Natural killer cell (primary cell): ENCODE data around the gene SDR42E2. TPM values are rescaled to one million over a fixed set of nuclear protein-coding genes. Genes with fewer than 3 reads are reported as not detected.

Experiments
- ATAC-seq, 3 donors: fragments of 150-1000 bp in 2 of 3; fragments of 200-7000 bp in 1 of 3; cut with Tn5 transposase; 1 replicate in 1 of 3; 2 replicates in 2 of 3; pipeline ENCODE4 v1.10.0; 2021; ENCODE audit warnings: mild to moderate bottlenecking in 2 of 3, moderate library complexity in 2 of 3
- DNase-seq, 2 donors: peaks; one replicate each; pipeline versions ENCODE4 v3.0.0 to v3.0.0-alpha.2; 2013 to 2021; ENCODE audit warnings: mixed read lengths in 1 of 2
- H3K27ac ChIP-seq: one replicate; pipeline ENCODE4 v1.5.1; 2013; ENCODE audit warnings: mild to moderate bottlenecking, low read length
- H3K27me3 ChIP-seq: one replicate; pipeline ENCODE4 v1.6.1; 2013; ENCODE audit warnings: low read length; ENCODE audit not compliant: control insufficient read depth, insufficient read depth
- H3K36me3 ChIP-seq: one replicate; pipeline ENCODE4 v1.6.1; 2013; ENCODE audit warnings: low read length; ENCODE audit not compliant: control insufficient read depth, insufficient read depth
- H3K4me1 ChIP-seq: one replicate; pipeline ENCODE4 v1.6.1; 2013; ENCODE audit warnings: low read length; ENCODE audit not compliant: control insufficient read depth, insufficient read depth
- H3K4me3 ChIP-seq: one replicate; pipeline ENCODE4 v1.5.1; 2013; ENCODE audit warnings: low read length
- H3K9me3 ChIP-seq: one replicate; pipeline ENCODE4 v1.6.1; 2013; ENCODE audit warnings: low read length; ENCODE audit not compliant: control insufficient read depth, insufficient read depth
- H3K27ac Mint-ChIP-seq, 2 donors: one replicate each; pipeline ENCODE4 v1.8.0; 2022; ENCODE audit warnings: mild to moderate bottlenecking in 2 of 2, mixed read lengths in 2 of 2, moderate library complexity in 1 of 2
- H3K27me3 Mint-ChIP-seq, 2 donors: one replicate each; pipeline ENCODE4 v1.8.0; 2022; ENCODE audit warnings: low read depth in 2 of 2, mixed read lengths in 2 of 2
- H3K36me3 Mint-ChIP-seq: one replicate; pipeline ENCODE4 v1.8.0; 2022; ENCODE audit warnings: mixed read lengths
- H3K4me1 Mint-ChIP-seq, 2 donors: one replicate each; pipeline ENCODE4 v1.8.0; 2022; ENCODE audit warnings: mixed read lengths in 2 of 2
- H3K4me3 Mint-ChIP-seq: one replicate; pipeline ENCODE4 v1.8.0; 2022; ENCODE audit warnings: mild to moderate bottlenecking, moderate library complexity, mixed read lengths
- H3K9me3 Mint-ChIP-seq, 2 donors: one replicate each; pipeline ENCODE4 v1.8.0; 2022; ENCODE audit warnings: mixed read lengths in 2 of 2
- WGBS: methylation state at CpG from one replicate; pipeline ENCODE4 v1.1.7; 2013; ENCODE audit warnings: missing lambda C conversion rate; ENCODE audit not compliant: insufficient coverage; 5-methylcytosine and 5-hydroxymethylcytosine counted together
- intact Hi-C: fragments of 100-400 bp; cut with micrococcal nuclease; formaldehyde crosslinking; loops from one replicate; pipeline ENCODE4 v1.14.2; 2022
- total RNA-seq, 4 donors: library from RNA; stranded (reverse); fragments of 120-200 nt in 1 of 4; gene quantifications; one replicate each; pipeline versions ENCODE4 v1.2.3 to v1.2.4, GENCODE V29; 2013 to 2022
- TF ChIP-seq, protein P1 (sequence below): fragments of 200-600 bp; IDR thresholded peaks from one replicate; pipeline ENCODE4 v1.8.0; 2022; ENCODE audit warnings: antibody characterized with exemption

The SDR42E2 gene
- total RNA-seq, 3 donors from 2014 or later (not counting 1 experiment from before 2014, with no cell fraction given): 0.92 to 1.9 (median 0.93) TPM

DNA sequence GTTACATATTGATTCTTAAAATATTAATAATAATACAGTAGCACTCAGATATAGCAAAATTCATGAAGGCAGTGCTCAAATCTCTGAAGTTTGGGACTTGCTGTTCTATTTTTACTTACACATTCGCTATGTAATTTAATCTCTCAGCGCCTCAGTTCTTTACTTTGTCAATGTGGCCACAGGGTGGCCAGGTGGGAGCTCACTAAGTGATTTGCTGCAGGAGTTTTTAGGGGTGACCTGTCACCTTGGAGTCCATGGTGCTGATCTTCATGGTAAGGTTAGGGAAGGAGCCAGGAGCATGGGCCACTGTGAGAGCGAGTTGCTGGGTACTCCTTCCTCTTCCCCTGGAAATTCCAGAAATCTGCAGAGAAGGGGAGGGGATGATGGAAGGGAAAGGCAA is 41.9 kb upstream of the SDR42E2 start:
- H3K27me3 Mint-ChIP-seq: peaks cover 0 to 7% of the 10 kb centered on the region in 2 donors

DNA sequence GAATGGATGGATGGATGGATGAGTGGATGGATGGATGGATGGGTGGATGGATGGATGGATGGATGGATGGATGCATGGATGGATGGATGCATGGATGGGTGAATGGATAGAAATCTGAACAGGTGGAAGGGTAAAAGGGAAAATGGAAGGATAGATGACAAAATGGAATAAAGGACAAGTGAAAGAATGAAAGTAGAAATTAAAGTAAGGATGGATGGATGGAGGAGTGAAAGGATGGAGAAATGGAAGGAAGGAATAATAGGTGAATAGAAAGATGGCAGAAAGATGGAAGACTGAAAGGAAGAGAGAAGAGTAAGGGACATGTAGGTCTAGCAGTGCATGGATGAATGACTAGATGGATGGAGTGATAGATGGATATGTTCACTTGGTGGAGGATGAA is 40.1 kb upstream of the SDR42E2 start:
- Mint-ChIP-seq H3K4me1 (no peaks in the 10 kb centered on the region), H3K9me3 (no peaks in the 10 kb centered on the region), H3K27ac (no peak overlapping the region), H3K27me3 (peaks cover 0 to 7% of the 10 kb centered on the region in 2 donors), H3K36me3 (no peaks in the 10 kb centered on the region), H3K4me3 (no peak overlapping the region)
- intact Hi-C loops: no loop called here
- no peaks in the 10 kb centered on the region for H3K4me1 ChIP-seq
- H3K4me3 ChIP-seq: no peak overlapping the region
- ATAC-seq (no peak), DNase-seq (no peak)
- no peaks in the 10 kb centered on the region for H3K36me3 ChIP-seq
- TF ChIP-seq, protein P1, sequence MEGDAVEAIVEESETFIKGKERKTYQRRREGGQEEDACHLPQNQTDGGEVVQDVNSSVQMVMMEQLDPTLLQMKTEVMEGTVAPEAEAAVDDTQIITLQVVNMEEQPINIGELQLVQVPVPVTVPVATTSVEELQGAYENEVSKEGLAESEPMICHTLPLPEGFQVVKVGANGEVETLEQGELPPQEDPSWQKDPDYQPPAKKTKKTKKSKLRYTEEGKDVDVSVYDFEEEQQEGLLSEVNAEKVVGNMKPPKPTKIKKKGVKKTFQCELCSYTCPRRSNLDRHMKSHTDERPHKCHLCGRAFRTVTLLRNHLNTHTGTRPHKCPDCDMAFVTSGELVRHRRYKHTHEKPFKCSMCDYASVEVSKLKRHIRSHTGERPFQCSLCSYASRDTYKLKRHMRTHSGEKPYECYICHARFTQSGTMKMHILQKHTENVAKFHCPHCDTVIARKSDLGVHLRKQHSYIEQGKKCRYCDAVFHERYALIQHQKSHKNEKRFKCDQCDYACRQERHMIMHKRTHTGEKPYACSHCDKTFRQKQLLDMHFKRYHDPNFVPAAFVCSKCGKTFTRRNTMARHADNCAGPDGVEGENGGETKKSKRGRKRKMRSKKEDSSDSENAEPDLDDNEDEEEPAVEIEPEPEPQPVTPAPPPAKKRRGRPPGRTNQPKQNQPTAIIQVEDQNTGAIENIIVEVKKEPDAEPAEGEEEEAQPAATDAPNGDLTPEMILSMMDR: no peak
- no peaks in the 10 kb centered on the region for H3K9me3 ChIP-seq
- H3K27me3 ChIP-seq: no peaks in the 10 kb centered on the region
- no peak overlapping the region for H3K27ac ChIP-seq

More for the DNA sequence above, 41.9 kb upstream of the SDR42E2 start:
- Histone ChIP-seq H3K36me3 (no peaks in the 10 kb centered on the region), H3K27me3 (no peaks in the 10 kb centered on the region), H3K4me1 (no peaks in the 10 kb centered on the region), H3K27ac (no peak overlapping the region), H3K4me3 (no peak overlapping the region), H3K9me3 (no peaks in the 10 kb centered on the region)
- Mint-ChIP-seq H3K4me1 (no peaks in the 10 kb centered on the region), H3K9me3 (no peaks in the 10 kb centered on the region), H3K36me3 (no peaks in the 10 kb centered on the region), H3K27ac (no peak overlapping the region), H3K4me3 (no peak overlapping the region)
- intact Hi-C loops: no loop called here
- WGBS: 83% methylated on average over 3 of the region's 3 CpGs
- DNase-seq (no peak), ATAC-seq (no peak)
- TF ChIP-seq, protein P1: no peak

DNA sequence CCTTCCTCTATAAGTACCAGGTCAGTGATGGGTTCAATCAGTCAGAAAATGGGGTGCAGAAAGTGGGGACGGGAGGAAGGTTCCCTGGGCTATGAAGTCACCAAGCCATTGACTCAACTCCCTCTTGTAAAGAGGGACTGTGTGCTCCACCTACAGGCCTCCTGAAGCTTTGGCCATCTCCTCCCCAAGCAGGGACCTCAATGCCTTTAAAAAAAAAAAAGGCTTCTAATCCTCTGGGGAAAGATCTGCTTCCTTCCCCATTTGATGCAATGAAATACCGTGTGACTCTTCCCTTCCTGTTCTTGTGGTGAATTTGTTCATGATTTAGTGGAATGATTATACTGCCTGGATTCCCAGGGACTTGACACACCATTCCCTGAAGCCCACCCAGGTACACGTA is 39.2 kb upstream of the SDR42E2 start:
- WGBS: 14% methylated on average over 2 of the region's 3 CpGs
- no peak for DNase-seq
- Histone ChIP-seq H3K36me3 (no peaks in the 10 kb centered on the region), H3K9me3 (no peaks in the 10 kb centered on the region), H3K27me3 (no peaks in the 10 kb centered on the region), H3K4me1 (no peaks in the 10 kb centered on the region), H3K4me3 (no peak overlapping the region), H3K27ac (no peak overlapping the region)
- Mint-ChIP-seq H3K9me3 (peaks cover 0 to 1% of the 10 kb centered on the region in 2 donors), H3K4me3 (no peak overlapping the region), H3K27ac (no peak overlapping the region), H3K4me1 (no peaks in the 10 kb centered on the region), H3K27me3 (peaks cover under 1 to 7% of the 10 kb centered on the region in 2 donors), H3K36me3 (no peaks in the 10 kb centered on the region)
- no peak for ATAC-seq
- TF ChIP-seq, protein P1: no peak
- intact Hi-C loops: no loop called here

DNA sequence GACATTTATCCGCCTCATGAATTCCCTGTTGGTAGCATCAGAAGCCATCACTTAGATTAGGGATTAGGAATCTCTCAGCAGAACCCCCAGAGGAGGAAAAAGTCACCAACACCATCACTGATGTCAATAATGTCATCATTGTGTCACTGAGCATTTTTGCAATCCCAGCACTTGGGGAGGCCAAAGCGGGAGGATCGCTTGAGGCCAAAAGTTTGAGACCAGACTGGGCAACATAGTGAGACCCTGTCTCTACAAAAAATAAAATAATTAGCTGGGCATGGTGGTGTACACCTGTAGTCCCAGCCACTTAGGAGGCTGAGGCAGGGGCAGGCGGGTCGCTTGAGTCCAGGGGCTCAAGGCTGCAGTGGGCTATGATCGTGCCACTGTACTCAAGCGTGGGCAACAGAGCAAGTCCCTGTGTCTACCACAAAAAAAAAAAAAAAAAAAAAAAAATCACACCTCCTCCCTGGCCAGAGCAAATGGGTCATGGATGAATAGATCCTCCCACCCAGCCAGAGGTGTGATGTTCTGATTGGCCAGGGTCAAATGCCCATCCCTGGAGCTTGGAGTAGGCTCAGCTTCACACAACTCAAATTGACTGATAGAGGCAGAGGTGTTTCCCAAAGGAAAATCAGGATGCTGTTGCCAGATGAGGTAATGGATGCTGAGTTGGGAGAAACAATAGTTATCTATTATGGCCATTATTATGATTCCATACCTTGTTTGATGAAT is 38.4 kb upstream of the SDR42E2 start:
- Histone ChIP-seq H3K4me3 (no peak overlapping the region), H3K36me3 (no peaks in the 10 kb centered on the region), H3K27me3 (no peaks in the 10 kb centered on the region), H3K9me3 (no peaks in the 10 kb centered on the region), H3K4me1 (no peaks in the 10 kb centered on the region), H3K27ac (no peak overlapping the region)
- no peak for ATAC-seq
- no peak overlapping the region for H3K4me3 Mint-ChIP-seq
- 92% methylated on average over 7 of the region's 7 CpGs for WGBS
- no peak overlapping the region for H3K27ac Mint-ChIP-seq
- intact Hi-C loops: no loop called here
- H3K9me3 Mint-ChIP-seq: peaks cover 0 to 2% of the 10 kb centered on the region in 2 donors
- H3K27me3 Mint-ChIP-seq: peaks cover 7 to 8% of the 10 kb centered on the region in 2 donors
- TF ChIP-seq, protein P1: no peak
- no peak for DNase-seq
- H3K36me3 Mint-ChIP-seq: no peaks in the 10 kb centered on the region
- no peaks in the 10 kb centered on the region for H3K4me1 Mint-ChIP-seq
